ENCODE results near the gene TMEM260.

DNA sequence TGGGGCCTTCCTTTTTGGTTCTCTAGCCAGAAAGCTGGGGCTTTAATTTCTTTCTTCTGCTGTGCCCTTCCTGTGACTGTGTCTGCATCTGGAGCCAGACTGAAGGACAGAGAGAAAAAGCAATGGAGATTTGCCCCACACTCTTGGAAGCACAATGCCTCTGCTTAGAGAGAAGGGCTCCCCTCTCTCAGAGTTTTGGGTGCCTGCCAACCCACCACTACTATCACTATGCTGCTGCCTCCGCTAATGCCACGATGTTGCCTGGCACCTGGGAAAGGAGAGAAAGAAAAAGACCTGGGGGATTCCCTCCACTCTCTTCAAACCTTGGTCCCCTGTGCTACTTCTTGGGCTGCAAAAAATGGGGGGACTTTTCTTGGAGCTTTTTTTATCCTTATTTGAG, 52.6 kb downstream of the TMEM260 start:
- no peak for TF ChIP-seq SIN3A (IDR thresholded peaks at IDR 0.05; ENCODE audit: borderline replicate concordance, insufficient read depth, low read length)
- TF ChIP-seq TAF1 (IDR thresholded peaks at IDR 0.05; ENCODE audit: borderline replicate concordance, insufficient read depth, low read length) = no peak
